WERI-Rb-1 (cell line): ENCODE results near the gene NR3C2.

Experiments used
- DNase-seq: peaks from one replicate; pipeline ENCODE4 v3.0.0-alpha.2; 2020
- H3K27ac ChIP-seq: fragments of 250-450 bp; sonication (Bioruptor Pico); 2 replicates; pipeline ENCODE4 v1.5.1; 2020; ENCODE audit warnings: mild to moderate bottlenecking, moderate library complexity
- H3K27me3 ChIP-seq: fragments of 250-450 bp; sonication (Bioruptor Pico); 2 replicates; pipeline ENCODE4 v1.5.1; 2021; ENCODE audit warnings: mild to moderate bottlenecking, low read depth, moderate library complexity; ENCODE audit not compliant: insufficient read depth, severe bottlenecking
- H3K36me3 ChIP-seq: fragments of 250-450 bp; sonication (Bioruptor Pico); 2 replicates; pipeline ENCODE4 v1.5.1; 2020; ENCODE audit warnings: mild to moderate bottlenecking, moderate library complexity
- H3K4me3 ChIP-seq: 2 replicates; pipeline ENCODE4 v1.5.1; 2011; ENCODE audit warnings: low read depth, mild to moderate bottlenecking, control low read depth, low read length
- H3K9me3 ChIP-seq: fragments of 250-450 bp; sonication (Bioruptor Pico); 2 replicates; pipeline ENCODE4 v1.5.1; 2021; ENCODE audit warnings: mild to moderate bottlenecking, moderate library complexity; ENCODE audit not compliant: severe bottlenecking
- CTCF ChIP-seq: IDR thresholded peaks from 2 replicates; pipeline ENCODE4 v1.5.1; 2011; ENCODE audit warnings: low read depth, mild to moderate bottlenecking, control low read depth, inconsistent platforms, low read length

Gene NR3C2

GRCh38 chr4:148415500-148415899 lies 26.7 kb downstream of the NR3C2 start:
- H3K27ac ChIP-seq = no peak overlapping the region

GRCh38 chr4:148412460-148412994 lies 29.7 kb downstream of the NR3C2 start:
- no peak overlapping the region for H3K27ac ChIP-seq
- H3K4me3 ChIP-seq = no peak overlapping the region
- H3K9me3 ChIP-seq = no peaks in the 10 kb centered on the region
- no peak for TF ChIP-seq CTCF
- no peaks in the 10 kb centered on the region for H3K36me3 ChIP-seq
- no peak for DNase-seq
- H3K27me3 ChIP-seq = no peaks in the 10 kb centered on the region

More at GRCh38 chr4:148415500-148415899, 26.7 kb downstream of the NR3C2 start:
- Histone ChIP-seq H3K27me3 (no peaks in the 10 kb centered on the region), H3K9me3 (no peaks in the 10 kb centered on the region), H3K36me3 (no peaks in the 10 kb centered on the region), H3K4me3 (no peak overlapping the region)
- no peak for DNase-seq
- no peak for TF ChIP-seq CTCF

GRCh38 chr4:148405161-148405893 lies 36.9 kb downstream of the NR3C2 start:
- Histone ChIP-seq H3K9me3 (no peaks in the 10 kb centered on the region), H3K27ac (no peak overlapping the region), H3K4me3 (no peak overlapping the region), H3K27me3 (no peaks in the 10 kb centered on the region), H3K36me3 (no peaks in the 10 kb centered on the region)
- DNase-seq = no peak
- TF ChIP-seq CTCF = no peak

- Histone ChIP-seq H3K27me3 (no peaks in the 10 kb centered on the region), H3K36me3 (no peaks in the 10 kb centered on the region), H3K27ac (no peak overlapping the region), H3K9me3 (no peaks in the 10 kb centered on the region), H3K4me3 (no peak overlapping the region)
- TF ChIP-seq CTCF = no peak
- no peak for DNase-seq
Observed at GRCh38 chr4:148398988-148399387, 43.2 kb downstream of the NR3C2 start.

GRCh38 chr4:148397771-148398170 lies 44.4 kb downstream of the NR3C2 start:
- no peaks in the 10 kb centered on the region for H3K27me3 ChIP-seq
- no peak for TF ChIP-seq CTCF
- H3K27ac ChIP-seq = no peak overlapping the region
- no peak for DNase-seq
- H3K4me3 ChIP-seq = no peak overlapping the region
- no peaks in the 10 kb centered on the region for H3K36me3 ChIP-seq
- H3K9me3 ChIP-seq = no peaks in the 10 kb centered on the region
